PC-9 (cell line): ENCODE results near the gene EPHB2. TPM values are rescaled to one million over a fixed set of nuclear protein-coding genes. Genes with fewer than 3 reads are reported as not detected.

ENCODE experiments used
- BruUV-seq: library from RNA; stranded (reverse); fragments of 400-500 nt; replicated peaks from 2 replicates; lab custom pipeline; 2021; lab: Mats Ljungman, UMichigan
- CTCF ChIA-PET: fragments of 300-600 bp; sonication (Branson Sonifier 250); formaldehyde crosslinking; loops from one replicate; lab custom pipeline; 2022; ENCODE audit warnings: antibody characterized with exemption; lab: Charles Lee
- POLR2A ChIA-PET: fragments of 300-600 bp; sonication (Branson Sonifier 250); formaldehyde crosslinking; loops from one replicate; lab custom pipeline; 2022; ENCODE audit warnings: antibody characterized with exemption; ENCODE audit not compliant: unreplicated experiment; lab: Charles Lee
- DNase-seq, 2 experiments: peaks; one replicate each; pipeline versions ENCODE4 v3.0.0 to v3.0.0-alpha.2; 2015 to 2022; ENCODE audit warnings: mixed read lengths in 1 of 2
- H2AFZ ChIP-seq: fragments of 200-600 bp; sonication (generic); 2 replicates; pipeline ENCODE4 v1.8.1; 2017; ENCODE audit warnings: antibody characterized with exemption
- H3F3A ChIP-seq: fragments of 200-600 bp; sonication (generic); 2 replicates; pipeline ENCODE4 v1.8.1; 2017; ENCODE audit warnings: antibody characterized with exemption, mild to moderate bottlenecking, low read depth; ENCODE audit not compliant: insufficient read depth
- H3K27ac ChIP-seq: fragments of 200-600 bp; sonication (generic); 2 replicates; pipeline ENCODE4 v1.6.1; 2016; ENCODE audit warnings: mixed run types
- H3K27me3 ChIP-seq: fragments of 200-600 bp; sonication (generic); 2 replicates; pipeline ENCODE4 v1.6.1; 2016; ENCODE audit warnings: low read depth, mixed run types; ENCODE audit not compliant: insufficient read depth
- H3K36me3 ChIP-seq: fragments of 200-600 bp; sonication (generic); 2 replicates; pipeline ENCODE4 v1.6.1; 2016; ENCODE audit warnings: low read depth, mixed run types
- H3K4me1 ChIP-seq: fragments of 200-600 bp; sonication (generic); replicated peaks from 2 replicates; pipeline ENCODE4 v1.6.1; 2016; ENCODE audit warnings: mixed run types; ENCODE audit not compliant: insufficient read depth
- H3K4me2 ChIP-seq: fragments of 200-600 bp; sonication (generic); 2 replicates; pipeline ENCODE4 v1.6.1; 2017; ENCODE audit warnings: mixed run types
- H3K4me3 ChIP-seq: fragments of 200-600 bp; sonication (generic); 2 replicates; pipeline ENCODE4 v1.6.1; 2016; ENCODE audit warnings: mixed run types
- H3K79me2 ChIP-seq: fragments of 200-600 bp; sonication (generic); 2 replicates; pipeline ENCODE4 v1.6.1; 2017; ENCODE audit warnings: low read depth, mixed run types
- H3K9me2 ChIP-seq: fragments of 200-600 bp; sonication (generic); 2 replicates; pipeline ENCODE4 v1.8.1; 2017; ENCODE audit warnings: mild to moderate bottlenecking; ENCODE audit not compliant: insufficient read depth
- H3K9me3 ChIP-seq: fragments of 200-600 bp; sonication (generic); 2 replicates; pipeline ENCODE4 v1.8.1; 2016; ENCODE audit warnings: low read depth; ENCODE audit not compliant: insufficient read depth
- H4K20me1 ChIP-seq: fragments of 200-600 bp; sonication (generic); 2 replicates; pipeline ENCODE4 v1.8.1; 2017; ENCODE audit not compliant: insufficient read depth
- EZH2 ChIP-seq: fragments of 200-600 bp; sonication (generic); IDR thresholded peaks from 2 replicates; pipeline ENCODE4 v1.8.0; 2017; ENCODE audit warnings: antibody characterized with exemption, low read depth
- intact Hi-C: fragments of 100-400 bp; cut with micrococcal nuclease; formaldehyde crosslinking; loops from one replicate; pipeline ENCODE4 v1.10.0; 2022; ENCODE audit not compliant: unreplicated experiment
- total RNA-seq: library from RNA; stranded (reverse); gene quantifications from 2 replicates; pipeline ENCODE4 v1.2.3, GENCODE V29; 2021
- TF ChIP-seq, protein P1 (sequence below): fragments of 200-600 bp; sonication (generic); conservative IDR thresholded peaks from 2 replicates; pipeline ENCODE4 v1.6.1; 2017; ENCODE audit warnings: mixed run types, antibody characterized with exemption, mild to moderate bottlenecking, moderate library complexity

The EPHB2 gene
- total RNA-seq, 1 experiment from 2014 or later, result 26.7 TPM

DNA sequence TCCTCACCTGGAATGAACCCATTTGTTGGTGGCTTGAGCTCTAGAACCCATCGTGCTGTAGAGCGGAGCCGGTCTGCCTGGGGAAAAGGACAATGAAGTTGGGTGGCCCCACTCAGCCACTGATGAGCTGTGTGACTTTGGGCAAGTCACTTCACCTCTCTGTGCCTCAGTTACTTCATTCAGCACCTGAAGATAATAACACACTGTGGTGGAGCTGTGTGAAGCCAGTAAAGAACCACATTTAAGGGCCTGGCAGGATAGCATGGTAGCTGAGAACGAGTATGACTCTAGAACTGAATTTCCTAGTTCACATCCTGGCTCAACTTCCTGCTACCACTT is 37.1 kb downstream of the EPHB2 start:
- H3F3A ChIP-seq, result peaks cover 61% of the 10 kb centered on the region
- CTCF ChIA-PET, result no interaction called here
- H3K36me3 ChIP-seq, result no peaks in the 10 kb centered on the region
- H3K9me3 ChIP-seq, result no peaks in the 10 kb centered on the region
- peak overlapping the region; percentile 38; the same call in 1 of the 2 replicates for H3K4me2 ChIP-seq
- intact Hi-C loops, result loop anchor here (5.0 kb wide), 1 partner anchor 35 kb away; the partner anchor contains the start of gene EPHB2
- H3K27ac ChIP-seq, result peak overlapping the region; percentile 21
- no peak for DNase-seq
- H3K9me2 ChIP-seq, result no peaks in the 10 kb centered on the region
- POLR2A ChIA-PET, result interaction anchor here (1.2 kb wide), 1 partner anchor 58 kb away, joined by 5 read pairs; no protein-coding TSS in a partner anchor
- H3K79me2 ChIP-seq, result no peaks in the 10 kb centered on the region
- no peaks in the 10 kb centered on the region for H4K20me1 ChIP-seq
- TF ChIP-seq, protein P1, sequence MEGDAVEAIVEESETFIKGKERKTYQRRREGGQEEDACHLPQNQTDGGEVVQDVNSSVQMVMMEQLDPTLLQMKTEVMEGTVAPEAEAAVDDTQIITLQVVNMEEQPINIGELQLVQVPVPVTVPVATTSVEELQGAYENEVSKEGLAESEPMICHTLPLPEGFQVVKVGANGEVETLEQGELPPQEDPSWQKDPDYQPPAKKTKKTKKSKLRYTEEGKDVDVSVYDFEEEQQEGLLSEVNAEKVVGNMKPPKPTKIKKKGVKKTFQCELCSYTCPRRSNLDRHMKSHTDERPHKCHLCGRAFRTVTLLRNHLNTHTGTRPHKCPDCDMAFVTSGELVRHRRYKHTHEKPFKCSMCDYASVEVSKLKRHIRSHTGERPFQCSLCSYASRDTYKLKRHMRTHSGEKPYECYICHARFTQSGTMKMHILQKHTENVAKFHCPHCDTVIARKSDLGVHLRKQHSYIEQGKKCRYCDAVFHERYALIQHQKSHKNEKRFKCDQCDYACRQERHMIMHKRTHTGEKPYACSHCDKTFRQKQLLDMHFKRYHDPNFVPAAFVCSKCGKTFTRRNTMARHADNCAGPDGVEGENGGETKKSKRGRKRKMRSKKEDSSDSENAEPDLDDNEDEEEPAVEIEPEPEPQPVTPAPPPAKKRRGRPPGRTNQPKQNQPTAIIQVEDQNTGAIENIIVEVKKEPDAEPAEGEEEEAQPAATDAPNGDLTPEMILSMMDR, result no peak
- TF ChIP-seq EZH2, result no peak
- no peak overlapping the region for H2AFZ ChIP-seq
- no peak overlapping the region for H3K4me3 ChIP-seq
- no TSS peak for BruUV-seq
- no peaks in the 10 kb centered on the region for H3K27me3 ChIP-seq
- peaks cover 63% of the 10 kb centered on the region for H3K4me1 ChIP-seq

DNA sequence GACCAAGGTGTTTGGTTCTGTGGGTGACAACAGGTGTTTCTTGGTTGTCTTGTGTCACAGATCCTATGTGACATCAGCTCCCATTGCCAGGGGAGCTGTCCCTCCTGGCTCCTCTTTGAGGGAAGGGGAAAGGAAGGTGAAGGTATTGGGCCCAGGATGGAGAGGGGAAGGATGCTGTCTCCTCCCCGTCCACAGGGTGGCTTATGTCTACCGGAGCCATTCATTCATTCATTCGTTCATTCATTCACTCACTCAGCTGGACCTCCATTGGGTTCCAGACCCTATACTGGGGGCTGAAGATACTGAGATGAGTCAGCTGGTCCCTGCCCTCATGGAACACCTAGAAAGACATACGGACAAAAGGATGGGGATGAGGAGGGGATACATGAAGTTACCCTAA is 38.9 kb downstream of the EPHB2 start:
- no peaks in the 10 kb centered on the region for H3K79me2 ChIP-seq
- peak overlapping the region; percentile 62 for H3K4me2 ChIP-seq
- H3K27me3 ChIP-seq, result no peaks in the 10 kb centered on the region
- peaks cover 61% of the 10 kb centered on the region for H3F3A ChIP-seq
- no peaks in the 10 kb centered on the region for H4K20me1 ChIP-seq
- no peaks in the 10 kb centered on the region for H3K9me3 ChIP-seq
- BruUV-seq, result no TSS peak
- no peak for TF ChIP-seq EZH2
- TF ChIP-seq, protein P1, result no peak
- H3K4me1 ChIP-seq, result peaks cover 63% of the 10 kb centered on the region
- H3K27ac ChIP-seq, result peak overlapping the region; percentile 89
- DNase-seq, result no peak
- no peak overlapping the region for H2AFZ ChIP-seq
- ChIA-PET CTCF (no interaction called here), POLR2A (no interaction called here)
- no peaks in the 10 kb centered on the region for H3K36me3 ChIP-seq
- no peak overlapping the region for H3K4me3 ChIP-seq
- intact Hi-C loops, result loop anchor here (5.0 kb wide), 1 partner anchor 37 kb away; the partner anchor contains the start of gene EPHB2
- H3K9me2 ChIP-seq, result no peaks in the 10 kb centered on the region

DNA sequence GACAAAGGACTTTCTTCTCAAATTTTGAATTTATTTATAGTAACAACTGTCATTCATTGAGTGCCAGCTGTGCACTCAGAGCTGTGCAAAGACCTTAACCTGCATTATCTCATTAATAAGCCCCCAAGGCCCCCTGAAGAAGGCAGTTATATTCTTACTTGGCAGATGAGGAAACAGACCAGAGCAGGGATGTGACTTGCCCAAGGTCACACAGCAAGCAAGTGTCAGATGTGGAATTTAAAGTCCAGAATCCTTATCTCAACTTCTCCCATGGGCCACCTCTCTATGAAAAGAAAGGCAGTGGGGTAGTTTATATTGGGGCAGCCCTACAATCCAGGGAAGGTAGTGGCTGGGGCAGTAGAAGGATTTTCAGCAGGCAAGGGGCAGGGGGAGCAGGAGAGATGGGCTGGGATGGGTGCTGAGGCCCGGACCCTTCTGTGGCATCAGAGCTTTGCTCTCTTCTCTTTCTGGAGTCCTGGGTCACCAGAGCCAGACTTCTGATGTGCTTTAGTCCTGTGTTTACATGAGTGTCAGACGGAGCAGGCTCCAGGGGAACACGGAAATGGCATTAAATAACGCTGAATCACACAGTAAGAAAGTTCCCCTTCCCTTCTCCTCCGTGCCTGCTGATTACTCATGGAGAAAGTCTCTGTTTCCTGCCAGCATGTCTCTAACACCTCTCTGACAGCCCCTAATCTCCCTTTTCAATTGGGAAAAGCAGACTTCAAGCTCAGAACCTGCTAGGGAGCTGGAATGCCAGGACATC is 39.5 kb downstream of the EPHB2 start:
- CTCF ChIA-PET, result no interaction called here
- Histone ChIP-seq H3K4me3 (no peak overlapping the region), H3K36me3 (no peaks in the 10 kb centered on the region), H4K20me1 (no peaks in the 10 kb centered on the region), H3K27ac (peak overlapping the region; percentile 89), H3K9me2 (no peaks in the 10 kb centered on the region), H2AFZ (no peak overlapping the region), H3F3A (peaks cover 57% of the 10 kb centered on the region), H3K27me3 (no peaks in the 10 kb centered on the region), H3K4me2 (peak overlapping the region; percentile 62), H3K9me3 (no peaks in the 10 kb centered on the region), H3K79me2 (no peaks in the 10 kb centered on the region), H3K4me1 (peaks cover 63% of the 10 kb centered on the region)
- intact Hi-C loops, result loop anchor here (1.0 to 5.0 kb wide), 3 partner anchors 38 to 112 kb away; partner anchors contain the start of gene EPHB2
- TSS peak; percentile 63 for BruUV-seq
- POLR2A ChIA-PET, result no interaction called here
- TF ChIP-seq, protein P1, result no peak
- TF ChIP-seq EZH2, result no peak
- DNase-seq, result peak; percentile 50 to 88
